SK-N-SH treated with all-trans-retinoic acid at 6 μM for 48 hours (cell line): Measurements from ENCODE around the gene KIAA0513.
A peak's percentile ranks its signal among the peaks of the same experiment; 100 is the strongest.

Source experiments
- ATAC-seq: fragments of 200-7000 bp; cut with Tn5 transposase; 3 replicates; pipeline ENCODE4 v1.9.1; 2020; ENCODE audit warnings: mild to moderate bottlenecking, moderate library complexity
- ARNTL ChIP-seq: fragments of 450-650 bp; formaldehyde crosslinking; IDR thresholded peaks from 2 replicates; pipeline ENCODE4 v1.5.0; 2020; ENCODE audit warnings: low read depth, mild to moderate bottlenecking, moderate library complexity, borderline replicate concordance
- BACH2 ChIP-seq: fragments of 250-450 bp; sonication (Bioruptor Pico); IDR thresholded peaks from 2 replicates; pipeline ENCODE4 v1.9.0; 2021; ENCODE audit warnings: mild to moderate bottlenecking, borderline replicate concordance
- CSDC2 ChIP-seq: fragments of 250-450 bp; sonication (Bioruptor Pico); IDR thresholded peaks from 2 replicates; pipeline ENCODE4 v1.5.0; 2020; ENCODE audit warnings: mild to moderate bottlenecking, moderate library complexity
- ESRRG ChIP-seq: fragments of 250-450 bp; sonication (Bioruptor Pico); IDR thresholded peaks from 2 replicates; pipeline ENCODE4 v1.6.1; 2021; ENCODE audit warnings: mild to moderate bottlenecking
- GLIS3 ChIP-seq: fragments of 250-450 bp; sonication (Bioruptor Pico); IDR thresholded peaks from 2 replicates; pipeline ENCODE4 v1.5.0; 2020; ENCODE audit warnings: mild to moderate bottlenecking, moderate library complexity
- ISL1 ChIP-seq: fragments of 250-450 bp; sonication (Bioruptor Pico); IDR thresholded peaks from 2 replicates; pipeline ENCODE4 v2.1.2; 2022; ENCODE audit warnings: mild to moderate bottlenecking, moderate library complexity
- OSR1 ChIP-seq: fragments of 250-450 bp; sonication (Bioruptor Pico); IDR thresholded peaks from 2 replicates; pipeline ENCODE4 v1.8.0; 2022; ENCODE audit warnings: moderate library complexity, mild to moderate bottlenecking, inconsistent platforms
- RARB ChIP-seq: fragments of 250-450 bp; sonication (Bioruptor Pico); IDR thresholded peaks from 2 replicates; pipeline ENCODE4 v1.8.0; 2021; ENCODE audit warnings: mild to moderate bottlenecking, moderate library complexity
- SNAI2 ChIP-seq: fragments of 250-450 bp; sonication (Bioruptor Pico); IDR thresholded peaks from 2 replicates; pipeline ENCODE4 v1.5.0; 2020; ENCODE audit warnings: mild to moderate bottlenecking, moderate library complexity
- TCF4 ChIP-seq: fragments of 250-450 bp; sonication (Bioruptor Pico); IDR thresholded peaks from 2 replicates; pipeline ENCODE4 v1.8.0; 2021; ENCODE audit warnings: mild to moderate bottlenecking, moderate library complexity, borderline replicate concordance
- TOX ChIP-seq: fragments of 250-450 bp; sonication (Bioruptor Pico); IDR thresholded peaks from 2 replicates; pipeline ENCODE4 v1.8.0; 2021; ENCODE audit warnings: mild to moderate bottlenecking, moderate library complexity, borderline replicate concordance
- ZC3H10 ChIP-seq: fragments of 250-450 bp; sonication (Bioruptor Pico); IDR thresholded peaks from 2 replicates; pipeline ENCODE4 v1.5.1; 2021; ENCODE audit warnings: mild to moderate bottlenecking, moderate library complexity
- ZFP3 ChIP-seq: fragments of 250-450 bp; sonication (Bioruptor Pico); IDR thresholded peaks from 2 replicates; pipeline ENCODE4 v1.5.0; 2020; ENCODE audit warnings: mild to moderate bottlenecking, moderate library complexity
- ZFP30 ChIP-seq: fragments of 450-650 bp; formaldehyde crosslinking; IDR thresholded peaks from 2 replicates; pipeline ENCODE4 v1.5.0; 2022; ENCODE audit warnings: mild to moderate bottlenecking, moderate library complexity
- ZNF70 ChIP-seq: fragments of 450-650 bp; formaldehyde crosslinking; IDR thresholded peaks from 2 replicates; pipeline ENCODE4 v1.5.0; 2020; ENCODE audit warnings: mild to moderate bottlenecking, moderate library complexity
- TF ChIP-seq, protein P1 (sequence below): fragments of 250-450 bp; sonication (Bioruptor Pico); IDR thresholded peaks from 2 replicates; pipeline ENCODE4 v1.5.1; 2020; ENCODE audit warnings: low read depth, mild to moderate bottlenecking, moderate library complexity
- TF ChIP-seq, protein P2 (sequence below): fragments of 250-450 bp; sonication (Bioruptor Pico); IDR thresholded peaks from 2 replicates; pipeline ENCODE4 v1.8.0; 2020; ENCODE audit warnings: mild to moderate bottlenecking, moderate library complexity, borderline replicate concordance
- TF ChIP-seq, protein P3 (sequence below): fragments of 250-450 bp; sonication (Bioruptor Pico); IDR thresholded peaks from 2 replicates; pipeline ENCODE4 v1.5.1; 2021; ENCODE audit warnings: mild to moderate bottlenecking, moderate library complexity
- TF ChIP-seq, protein P4 (sequence below): fragments of 250-450 bp; sonication (Bioruptor Pico); IDR thresholded peaks from 2 replicates; pipeline ENCODE4 v1.8.0; 2021; ENCODE audit warnings: low read depth, mild to moderate bottlenecking, moderate library complexity, borderline replicate concordance

KIAA0513 gene

DNA sequence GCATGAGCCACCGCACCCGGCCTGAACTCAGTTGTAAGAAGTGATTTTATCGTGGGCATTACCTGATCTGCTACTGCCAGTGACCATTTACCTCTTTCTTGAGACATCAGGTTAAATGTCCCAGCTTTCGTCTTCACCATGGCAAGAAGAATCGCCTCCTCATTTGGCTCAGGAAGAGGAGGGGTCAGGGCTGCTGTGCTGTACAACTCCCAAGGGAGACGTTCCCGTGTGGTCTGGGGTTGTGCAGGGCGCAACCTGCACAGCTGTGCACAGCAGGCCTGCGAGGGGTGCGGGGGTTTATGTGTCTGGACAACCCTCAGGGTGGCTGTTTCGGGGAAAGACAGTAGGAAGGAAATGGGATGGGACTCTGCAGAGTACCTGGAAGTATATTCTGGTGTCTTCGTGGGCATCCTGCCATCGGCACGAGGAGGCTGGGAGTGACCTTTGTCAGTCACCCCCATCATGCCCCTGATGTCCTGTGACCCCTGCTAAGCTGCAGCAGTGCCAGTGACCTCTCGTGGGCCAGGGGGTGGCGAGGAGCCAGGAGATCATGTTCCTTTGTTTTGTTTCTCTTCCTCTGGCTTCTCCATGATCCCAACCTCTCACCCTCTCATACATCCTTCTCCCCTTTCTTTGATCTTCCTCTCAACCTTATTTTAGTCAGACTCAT, 57.4 kb downstream of the KIAA0513 start:
- no peak for ATAC-seq
- TF ChIP-seq SNAI2 (CRISPR knock-in tag) (no peak), ZFP3 (CRISPR knock-in tag) (no peak), ZNF70 (no peak), RARB (CRISPR knock-in tag) (no peak), BACH2 (CRISPR knock-in tag) (no peak), GLIS3 (CRISPR knock-in tag) (no peak), TCF4 (CRISPR knock-in tag) (no peak), ZFP30 (CRISPR knock-in tag) (no peak), ZC3H10 (CRISPR knock-in tag) (no peak), ARNTL (CRISPR knock-in tag) (no peak)
- TF ChIP-seq, protein P1, sequence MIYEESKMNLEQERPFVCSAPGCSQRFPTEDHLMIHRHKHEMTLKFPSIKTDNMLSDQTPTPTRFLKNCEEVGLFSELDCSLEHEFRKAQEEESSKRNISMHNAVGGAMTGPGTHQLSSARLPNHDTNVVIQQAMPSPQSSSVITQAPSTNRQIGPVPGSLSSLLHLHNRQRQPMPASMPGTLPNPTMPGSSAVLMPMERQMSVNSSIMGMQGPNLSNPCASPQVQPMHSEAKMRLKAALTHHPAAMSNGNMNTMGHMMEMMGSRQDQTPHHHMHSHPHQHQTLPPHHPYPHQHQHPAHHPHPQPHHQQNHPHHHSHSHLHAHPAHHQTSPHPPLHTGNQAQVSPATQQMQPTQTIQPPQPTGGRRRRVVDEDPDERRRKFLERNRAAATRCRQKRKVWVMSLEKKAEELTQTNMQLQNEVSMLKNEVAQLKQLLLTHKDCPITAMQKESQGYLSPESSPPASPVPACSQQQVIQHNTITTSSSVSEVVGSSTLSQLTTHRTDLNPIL (CRISPR knock-in tag), result no peak
- TF ChIP-seq, all 23 proteins: peak for 0

DNA sequence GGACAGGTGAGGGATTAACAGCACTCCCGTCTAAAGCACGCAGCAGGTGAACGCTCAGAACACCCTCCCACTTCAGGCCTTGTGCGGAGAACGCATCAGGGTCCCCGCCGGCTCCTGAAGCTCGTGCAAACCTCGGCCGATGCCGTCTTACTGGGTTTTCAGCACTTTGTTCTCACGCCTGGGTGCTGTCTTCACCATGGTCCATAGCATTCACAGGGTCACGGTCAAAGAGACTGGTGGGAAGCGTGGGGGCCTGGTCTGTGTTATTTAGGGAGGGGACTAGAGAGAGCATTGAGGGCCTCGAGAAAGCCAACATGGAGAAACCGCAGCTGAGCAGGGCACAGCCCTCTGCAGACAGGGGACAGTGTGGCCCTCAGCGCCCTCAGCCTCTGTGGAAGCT, 58.1 kb downstream of the KIAA0513 start:
- TF ChIP-seq GLIS3 (CRISPR knock-in tag) (no peak), ZFP3 (CRISPR knock-in tag) (no peak), CSDC2 (CRISPR knock-in tag) (no peak), ISL1 (no peak), TOX (CRISPR knock-in tag) (no peak), ESRRG (CRISPR knock-in tag) (no peak), TCF4 (CRISPR knock-in tag) (no peak), OSR1 (CRISPR knock-in tag) (no peak), ZC3H10 (CRISPR knock-in tag) (no peak), SNAI2 (CRISPR knock-in tag) (no peak), RARB (CRISPR knock-in tag) (no peak), ZFP30 (CRISPR knock-in tag) (no peak)
- TF ChIP-seq, protein P1 (CRISPR knock-in tag), result no peak
- TF ChIP-seq, protein P2, sequence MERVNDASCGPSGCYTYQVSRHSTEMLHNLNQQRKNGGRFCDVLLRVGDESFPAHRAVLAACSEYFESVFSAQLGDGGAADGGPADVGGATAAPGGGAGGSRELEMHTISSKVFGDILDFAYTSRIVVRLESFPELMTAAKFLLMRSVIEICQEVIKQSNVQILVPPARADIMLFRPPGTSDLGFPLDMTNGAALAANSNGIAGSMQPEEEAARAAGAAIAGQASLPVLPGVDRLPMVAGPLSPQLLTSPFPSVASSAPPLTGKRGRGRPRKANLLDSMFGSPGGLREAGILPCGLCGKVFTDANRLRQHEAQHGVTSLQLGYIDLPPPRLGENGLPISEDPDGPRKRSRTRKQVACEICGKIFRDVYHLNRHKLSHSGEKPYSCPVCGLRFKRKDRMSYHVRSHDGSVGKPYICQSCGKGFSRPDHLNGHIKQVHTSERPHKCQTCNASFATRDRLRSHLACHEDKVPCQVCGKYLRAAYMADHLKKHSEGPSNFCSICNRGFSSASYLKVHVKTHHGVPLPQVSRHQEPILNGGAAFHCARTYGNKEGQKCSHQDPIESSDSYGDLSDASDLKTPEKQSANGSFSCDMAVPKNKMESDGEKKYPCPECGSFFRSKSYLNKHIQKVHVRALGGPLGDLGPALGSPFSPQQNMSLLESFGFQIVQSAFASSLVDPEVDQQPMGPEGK (CRISPR knock-in tag), result no peak
- TF ChIP-seq, protein P3, sequence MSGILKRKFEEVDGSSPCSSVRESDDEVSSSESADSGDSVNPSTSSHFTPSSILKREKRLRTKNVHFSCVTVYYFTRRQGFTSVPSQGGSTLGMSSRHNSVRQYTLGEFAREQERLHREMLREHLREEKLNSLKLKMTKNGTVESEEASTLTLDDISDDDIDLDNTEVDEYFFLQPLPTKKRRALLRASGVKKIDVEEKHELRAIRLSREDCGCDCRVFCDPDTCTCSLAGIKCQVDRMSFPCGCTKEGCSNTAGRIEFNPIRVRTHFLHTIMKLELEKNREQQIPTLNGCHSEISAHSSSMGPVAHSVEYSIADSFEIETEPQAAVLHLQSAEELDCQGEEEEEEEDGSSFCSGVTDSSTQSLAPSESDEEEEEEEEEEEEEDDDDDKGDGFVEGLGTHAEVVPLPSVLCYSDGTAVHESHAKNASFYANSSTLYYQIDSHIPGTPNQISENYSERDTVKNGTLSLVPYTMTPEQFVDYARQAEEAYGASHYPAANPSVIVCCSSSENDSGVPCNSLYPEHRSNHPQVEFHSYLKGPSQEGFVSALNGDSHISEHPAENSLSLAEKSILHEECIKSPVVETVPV, result no peak
- TF ChIP-seq, protein P4, sequence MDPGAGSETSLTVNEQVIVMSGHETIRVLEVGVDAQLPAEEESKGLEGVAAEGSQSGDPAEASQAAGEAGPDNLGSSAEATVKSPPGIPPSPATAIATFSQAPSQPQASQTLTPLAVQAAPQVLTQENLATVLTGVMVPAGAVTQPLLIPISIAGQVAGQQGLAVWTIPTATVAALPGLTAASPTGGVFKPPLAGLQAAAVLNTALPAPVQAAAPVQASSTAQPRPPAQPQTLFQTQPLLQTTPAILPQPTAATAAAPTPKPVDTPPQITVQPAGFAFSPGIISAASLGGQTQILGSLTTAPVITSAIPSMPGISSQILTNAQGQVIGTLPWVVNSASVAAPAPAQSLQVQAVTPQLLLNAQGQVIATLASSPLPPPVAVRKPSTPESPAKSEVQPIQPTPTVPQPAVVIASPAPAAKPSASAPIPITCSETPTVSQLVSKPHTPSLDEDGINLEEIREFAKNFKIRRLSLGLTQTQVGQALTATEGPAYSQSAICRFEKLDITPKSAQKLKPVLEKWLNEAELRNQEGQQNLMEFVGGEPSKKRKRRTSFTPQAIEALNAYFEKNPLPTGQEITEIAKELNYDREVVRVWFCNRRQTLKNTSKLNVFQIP, result no peak
- TF ChIP-seq, all 23 proteins: peak for 0
- no peak for ATAC-seq

DNA sequence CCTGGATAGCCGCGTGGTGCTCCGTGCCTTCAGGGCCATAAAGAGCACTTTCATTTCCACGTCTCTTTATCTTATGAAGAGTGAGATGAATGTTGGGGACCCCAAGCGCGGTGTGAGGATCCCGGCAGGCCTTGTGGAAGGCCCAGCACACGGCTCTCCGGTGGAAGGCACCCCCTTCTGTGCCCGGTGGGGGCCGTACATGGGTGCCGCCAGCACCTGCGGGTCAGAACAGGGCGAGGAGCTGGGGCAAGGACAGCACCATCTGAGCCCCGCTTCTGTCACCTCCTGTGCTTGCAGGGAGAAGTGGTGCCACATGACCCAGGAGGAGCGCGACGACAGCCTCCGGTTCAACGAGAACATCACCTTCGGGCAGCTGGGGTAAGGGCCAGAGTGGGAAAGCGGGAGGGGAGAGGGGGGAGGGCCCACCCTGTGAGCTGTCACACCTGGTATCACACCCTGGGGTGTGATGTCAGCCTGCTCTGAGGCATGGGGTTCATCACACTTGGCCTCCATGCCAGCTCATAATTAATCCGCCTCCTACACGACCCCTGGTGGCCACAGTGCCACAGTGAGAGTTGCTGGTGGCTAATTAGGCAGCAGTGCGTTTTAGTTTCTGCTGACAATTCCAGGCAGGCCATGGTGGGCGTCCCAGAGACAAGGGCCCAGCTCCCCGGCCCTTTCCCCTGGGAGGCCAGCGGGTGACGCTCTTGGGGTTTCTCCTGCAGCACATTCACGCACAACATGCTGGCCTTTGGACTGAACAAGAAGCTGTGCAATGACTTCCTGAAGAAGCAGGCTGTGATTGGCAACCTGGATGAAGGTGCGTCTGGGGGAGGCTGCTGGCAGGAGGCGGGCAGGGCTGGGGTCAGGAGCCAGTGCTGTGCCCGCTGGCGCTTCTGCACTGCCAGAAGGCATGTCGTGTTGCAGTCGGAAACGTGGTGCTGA, 59.0 kb downstream of the KIAA0513 start:
- peak; percentile 74 for ATAC-seq
- TF ChIP-seq ZNF70 (no peak), CSDC2 (CRISPR knock-in tag) (no peak)
